ENCODE results near the gene KBTBD4. TPM values are rescaled to one million over a fixed set of nuclear protein-coding genes. Genes with fewer than 3 reads are reported as not detected.

The KBTBD4 gene
- total and polyA plus RNA-seq, 2 of the 13 experiments (the other 11 are each of a cell fraction or from before 2014, with no cell fraction given) = 8.5 to 12.8 TPM

DNA sequence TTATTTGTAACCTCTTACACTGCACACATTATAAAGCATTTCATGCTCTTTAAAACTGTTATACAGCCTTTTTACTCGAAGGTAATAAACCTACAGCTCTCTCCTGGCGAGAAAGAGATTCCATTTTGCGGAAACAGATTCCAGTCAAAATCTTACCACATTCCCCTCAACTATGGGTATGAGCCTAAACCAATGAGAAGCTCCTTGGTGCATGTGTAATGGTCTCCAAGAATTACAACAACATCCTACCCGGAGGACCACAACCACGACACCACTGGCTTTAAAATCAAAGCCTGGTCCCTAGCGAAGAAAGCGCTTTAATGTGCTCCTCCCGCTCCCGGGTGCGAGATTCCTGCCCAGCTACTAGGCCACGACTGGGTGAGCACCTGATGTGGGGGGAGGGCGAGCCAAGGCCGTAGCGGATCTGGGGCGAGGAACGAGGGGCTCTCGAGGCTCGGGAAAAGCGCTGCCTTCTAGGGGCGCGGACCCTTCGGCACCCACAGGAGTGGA lies 26.7 kb downstream of the KBTBD4 start (continued):
- TF ChIP-seq, protein P1, sequence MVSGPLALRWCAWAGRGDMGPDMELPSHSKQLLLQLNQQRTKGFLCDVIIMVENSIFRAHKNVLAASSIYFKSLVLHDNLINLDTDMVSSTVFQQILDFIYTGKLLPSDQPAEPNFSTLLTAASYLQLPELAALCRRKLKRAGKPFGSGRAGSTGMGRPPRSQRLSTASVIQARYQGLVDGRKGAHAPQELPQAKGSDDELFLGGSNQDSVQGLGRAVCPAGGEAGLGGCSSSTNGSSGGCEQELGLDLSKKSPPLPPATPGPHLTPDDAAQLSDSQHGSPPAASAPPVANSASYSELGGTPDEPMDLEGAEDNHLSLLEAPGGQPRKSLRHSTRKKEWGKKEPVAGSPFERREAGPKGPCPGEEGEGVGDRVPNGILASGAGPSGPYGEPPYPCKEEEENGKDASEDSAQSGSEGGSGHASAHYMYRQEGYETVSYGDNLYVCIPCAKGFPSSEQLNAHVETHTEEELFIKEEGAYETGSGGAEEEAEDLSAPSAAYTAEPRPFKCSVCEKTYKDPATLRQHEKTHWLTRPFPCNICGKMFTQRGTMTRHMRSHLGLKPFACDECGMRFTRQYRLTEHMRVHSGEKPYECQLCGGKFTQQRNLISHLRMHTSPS (CRISPR knock-in tag; IDR thresholded peaks at IDR 0.05; ENCODE audit: low read depth) = no peak
- TF ChIP-seq ATAD3A (CRISPR knock-in tag; IDR thresholded peaks at IDR 0.05) (no peak), NONO (IDR thresholded peaks at IDR 0.05) (no peak), NONO (CRISPR knock-in tag; conservative IDR thresholded peaks at IDR 0.05) (no peak), EHMT2 (IDR thresholded peaks at IDR 0.05; ENCODE audit: borderline replicate concordance, low read depth, low read length) (no peak), RBAK (CRISPR knock-in tag; IDR thresholded peaks at IDR 0.05) (no peak), ZNF546 (CRISPR knock-in tag; conservative IDR thresholded peaks at IDR 0.05) (no peak; the same call in 1 of the 2 replicates), ZKSCAN8 (CRISPR knock-in tag; IDR thresholded peaks at IDR 0.05; ENCODE audit: borderline replicate concordance) (no peak), TSC22D2 (CRISPR knock-in tag; IDR thresholded peaks at IDR 0.05; ENCODE audit: borderline replicate concordance) (peak; percentile 7; the same call in 1 of the 2 replicates), HOXD1 (CRISPR knock-in tag; IDR thresholded peaks at IDR 0.05) (no peak), SP5 (CRISPR knock-in tag; IDR thresholded peaks at IDR 0.05; ENCODE audit: borderline replicate concordance, low read depth) (no peak), ZNF138 (CRISPR knock-in tag; IDR thresholded peaks at IDR 0.05; ENCODE audit: low read depth) (no peak), NR2C2 (CRISPR knock-in tag; IDR thresholded peaks at IDR 0.05; ENCODE audit: borderline replicate concordance) (no peak), RXRA (CRISPR knock-in tag; IDR thresholded peaks at IDR 0.05) (no peak), ZNF672 (CRISPR knock-in tag; IDR thresholded peaks at IDR 0.05) (no peak)
- TF ChIP-seq, protein P2, sequence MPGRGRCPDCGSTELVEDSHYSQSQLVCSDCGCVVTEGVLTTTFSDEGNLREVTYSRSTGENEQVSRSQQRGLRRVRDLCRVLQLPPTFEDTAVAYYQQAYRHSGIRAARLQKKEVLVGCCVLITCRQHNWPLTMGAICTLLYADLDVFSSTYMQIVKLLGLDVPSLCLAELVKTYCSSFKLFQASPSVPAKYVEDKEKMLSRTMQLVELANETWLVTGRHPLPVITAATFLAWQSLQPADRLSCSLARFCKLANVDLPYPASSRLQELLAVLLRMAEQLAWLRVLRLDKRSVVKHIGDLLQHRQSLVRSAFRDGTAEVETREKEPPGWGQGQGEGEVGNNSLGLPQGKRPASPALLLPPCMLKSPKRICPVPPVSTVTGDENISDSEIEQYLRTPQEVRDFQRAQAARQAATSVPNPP (CRISPR knock-in tag; IDR thresholded peaks at IDR 0.05) = no peak
- TF ChIP-seq, protein P3, sequence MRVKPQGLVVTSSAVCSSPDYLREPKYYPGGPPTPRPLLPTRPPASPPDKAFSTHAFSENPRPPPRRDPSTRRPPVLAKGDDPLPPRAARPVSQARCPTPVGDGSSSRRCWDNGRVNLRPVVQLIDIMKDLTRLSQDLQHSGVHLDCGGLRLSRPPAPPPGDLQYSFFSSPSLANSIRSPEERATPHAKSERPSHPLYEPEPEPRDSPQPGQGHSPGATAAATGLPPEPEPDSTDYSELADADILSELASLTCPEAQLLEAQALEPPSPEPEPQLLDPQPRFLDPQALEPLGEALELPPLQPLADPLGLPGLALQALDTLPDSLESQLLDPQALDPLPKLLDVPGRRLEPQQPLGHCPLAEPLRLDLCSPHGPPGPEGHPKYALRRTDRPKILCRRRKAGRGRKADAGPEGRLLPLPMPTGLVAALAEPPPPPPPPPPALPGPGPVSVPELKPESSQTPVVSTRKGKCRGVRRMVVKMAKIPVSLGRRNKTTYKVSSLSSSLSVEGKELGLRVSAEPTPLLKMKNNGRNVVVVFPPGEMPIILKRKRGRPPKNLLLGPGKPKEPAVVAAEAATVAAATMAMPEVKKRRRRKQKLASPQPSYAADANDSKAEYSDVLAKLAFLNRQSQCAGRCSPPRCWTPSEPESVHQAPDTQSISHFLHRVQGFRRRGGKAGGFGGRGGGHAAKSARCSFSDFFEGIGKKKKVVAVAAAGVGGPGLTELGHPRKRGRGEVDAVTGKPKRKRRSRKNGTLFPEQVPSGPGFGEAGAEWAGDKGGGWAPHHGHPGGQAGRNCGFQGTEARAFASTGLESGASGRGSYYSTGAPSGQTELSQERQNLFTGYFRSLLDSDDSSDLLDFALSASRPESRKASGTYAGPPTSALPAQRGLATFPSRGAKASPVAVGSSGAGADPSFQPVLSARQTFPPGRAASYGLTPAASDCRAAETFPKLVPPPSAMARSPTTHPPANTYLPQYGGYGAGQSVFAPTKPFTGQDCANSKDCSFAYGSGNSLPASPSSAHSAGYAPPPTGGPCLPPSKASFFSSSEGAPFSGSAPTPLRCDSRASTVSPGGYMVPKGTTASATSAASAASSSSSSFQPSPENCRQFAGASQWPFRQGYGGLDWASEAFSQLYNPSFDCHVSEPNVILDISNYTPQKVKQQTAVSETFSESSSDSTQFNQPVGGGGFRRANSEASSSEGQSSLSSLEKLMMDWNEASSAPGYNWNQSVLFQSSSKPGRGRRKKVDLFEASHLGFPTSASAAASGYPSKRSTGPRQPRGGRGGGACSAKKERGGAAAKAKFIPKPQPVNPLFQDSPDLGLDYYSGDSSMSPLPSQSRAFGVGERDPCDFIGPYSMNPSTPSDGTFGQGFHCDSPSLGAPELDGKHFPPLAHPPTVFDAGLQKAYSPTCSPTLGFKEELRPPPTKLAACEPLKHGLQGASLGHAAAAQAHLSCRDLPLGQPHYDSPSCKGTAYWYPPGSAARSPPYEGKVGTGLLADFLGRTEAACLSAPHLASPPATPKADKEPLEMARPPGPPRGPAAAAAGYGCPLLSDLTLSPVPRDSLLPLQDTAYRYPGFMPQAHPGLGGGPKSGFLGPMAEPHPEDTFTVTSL (CRISPR knock-in tag; IDR thresholded peaks at IDR 0.05; ENCODE audit: borderline replicate concordance) = no peak
- TF ChIP-seq, protein P4, sequence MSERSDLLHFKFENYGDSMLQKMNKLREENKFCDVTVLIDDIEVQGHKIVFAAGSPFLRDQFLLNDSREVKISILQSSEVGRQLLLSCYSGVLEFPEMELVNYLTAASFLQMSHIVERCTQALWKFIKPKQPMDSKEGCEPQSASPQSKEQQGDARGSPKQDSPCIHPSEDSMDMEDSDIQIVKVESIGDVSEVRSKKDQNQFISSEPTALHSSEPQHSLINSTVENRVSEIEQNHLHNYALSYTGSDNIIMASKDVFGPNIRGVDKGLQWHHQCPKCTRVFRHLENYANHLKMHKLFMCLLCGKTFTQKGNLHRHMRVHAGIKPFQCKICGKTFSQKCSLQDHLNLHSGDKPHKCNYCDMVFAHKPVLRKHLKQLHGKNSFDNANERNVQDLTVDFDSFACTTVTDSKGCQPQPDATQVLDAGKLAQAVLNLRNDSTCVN (CRISPR knock-in tag; IDR thresholded peaks at IDR 0.05; ENCODE audit: borderline replicate concordance) = peak; percentile 61; the same call in 1 of the 2 replicates
- TF ChIP-seq, protein P5, sequence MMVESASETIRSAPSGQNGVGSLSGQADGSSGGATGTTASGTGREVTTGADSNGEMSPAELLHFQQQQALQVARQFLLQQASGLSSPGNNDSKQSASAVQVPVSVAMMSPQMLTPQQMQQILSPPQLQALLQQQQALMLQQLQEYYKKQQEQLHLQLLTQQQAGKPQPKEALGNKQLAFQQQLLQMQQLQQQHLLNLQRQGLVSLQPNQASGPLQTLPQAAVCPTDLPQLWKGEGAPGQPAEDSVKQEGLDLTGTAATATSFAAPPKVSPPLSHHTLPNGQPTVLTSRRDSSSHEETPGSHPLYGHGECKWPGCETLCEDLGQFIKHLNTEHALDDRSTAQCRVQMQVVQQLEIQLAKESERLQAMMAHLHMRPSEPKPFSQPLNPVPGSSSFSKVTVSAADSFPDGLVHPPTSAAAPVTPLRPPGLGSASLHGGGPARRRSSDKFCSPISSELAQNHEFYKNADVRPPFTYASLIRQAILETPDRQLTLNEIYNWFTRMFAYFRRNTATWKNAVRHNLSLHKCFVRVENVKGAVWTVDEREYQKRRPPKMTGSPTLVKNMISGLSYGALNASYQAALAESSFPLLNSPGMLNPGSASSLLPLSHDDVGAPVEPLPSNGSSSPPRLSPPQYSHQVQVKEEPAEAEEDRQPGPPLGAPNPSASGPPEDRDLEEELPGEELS (CRISPR knock-in tag; IDR thresholded peaks at IDR 0.05) = no peak
